Measurements from ENCODE around the gene RNF43.
"Not testable (repeated sequence)": the region's sequence is repeated elsewhere in the genome, so short reads cannot be mapped to it uniquely, and the experiment has no call there.

Gene RNF43

DNA sequence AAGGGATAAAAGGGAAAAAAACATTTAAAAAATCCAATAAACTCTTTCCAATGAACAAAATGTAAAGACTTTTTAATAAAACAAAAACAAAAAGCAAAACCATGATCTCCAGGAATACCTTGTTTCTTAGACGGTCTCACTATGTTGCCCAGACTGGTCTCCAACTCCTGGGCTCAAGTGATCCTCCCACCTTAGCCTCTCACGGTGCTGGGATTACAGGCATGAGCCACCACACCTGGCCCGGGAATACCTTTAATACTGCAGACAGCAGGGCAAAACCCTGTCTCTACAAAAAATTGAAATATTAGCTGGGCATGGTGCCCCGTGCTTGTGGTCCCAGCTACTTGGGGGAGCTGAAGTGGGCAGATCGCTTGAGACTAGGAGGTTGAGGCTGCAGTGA is 7.9 kb downstream of the RNF43 start:
- DNase-seq (ENCODE audit: low read depth): no peak

GRCh38 chr17:58403311-58403710 is 14.0 kb downstream of the RNF43 start:
- DNase-seq (ENCODE audit: low read depth): no peak

DNA sequence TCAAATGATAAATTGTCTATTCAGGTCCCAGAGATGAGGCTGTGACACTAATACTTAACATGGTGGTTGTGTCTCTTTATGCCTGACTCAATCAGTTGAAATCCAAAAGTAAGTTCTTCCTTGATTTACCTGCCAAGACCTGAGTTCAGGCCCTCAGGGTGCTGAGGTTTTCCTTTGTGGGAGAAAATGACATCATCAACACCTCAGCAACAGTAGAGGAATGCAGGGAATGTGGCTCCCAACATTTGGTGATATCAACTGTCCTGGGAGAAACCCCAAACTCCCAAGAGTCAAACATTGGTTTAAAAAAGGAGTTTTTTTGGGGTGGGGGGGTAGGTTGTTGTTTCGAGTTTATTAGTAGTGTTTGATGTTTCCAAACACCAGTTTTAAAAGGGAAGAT is 14.7 kb downstream of the RNF43 start:
- no peak for DNase-seq (ENCODE audit: low read depth)

DNA sequence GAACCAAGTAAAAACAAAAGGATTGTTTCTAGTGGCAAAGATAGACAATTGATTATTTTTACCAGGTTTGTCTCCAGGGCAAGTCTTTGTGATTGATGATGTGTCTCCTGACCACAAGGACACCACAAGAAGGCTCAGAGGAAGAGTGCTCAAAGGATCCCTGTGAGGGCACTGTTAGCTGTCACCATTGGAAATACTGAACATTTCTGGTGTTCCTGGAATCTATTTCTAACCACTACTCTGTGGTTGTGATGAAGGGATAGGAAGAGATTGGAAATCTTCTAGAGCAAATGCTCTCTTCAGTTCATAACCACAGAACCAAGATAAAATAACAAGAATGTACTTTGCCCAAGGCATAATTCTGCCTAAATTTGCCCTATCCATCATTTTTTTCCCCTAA is 15.3 kb downstream of the RNF43 start:
- no peak for DNase-seq (ENCODE audit: low read depth)

DNA sequence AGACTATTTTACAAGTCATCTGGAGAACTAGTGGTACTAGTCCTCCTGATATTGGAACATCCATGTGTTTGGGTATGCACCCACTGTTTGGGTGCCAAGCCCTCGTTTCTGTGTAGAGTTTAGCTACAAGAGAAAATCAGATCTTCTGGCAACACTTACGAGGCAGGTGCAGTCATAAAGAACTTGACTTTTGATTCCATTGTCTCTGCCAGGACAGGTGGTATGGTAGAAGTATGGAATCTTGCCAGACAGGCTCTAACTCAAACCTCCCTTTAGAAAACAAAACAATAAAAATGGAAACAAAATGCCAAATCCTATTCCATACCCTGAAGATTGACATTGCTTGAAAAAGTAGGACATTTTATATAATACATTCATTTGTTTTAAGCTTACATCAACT is 16.0 kb downstream of the RNF43 start:
- DNase-seq (ENCODE audit: low read depth): no peak

DNA sequence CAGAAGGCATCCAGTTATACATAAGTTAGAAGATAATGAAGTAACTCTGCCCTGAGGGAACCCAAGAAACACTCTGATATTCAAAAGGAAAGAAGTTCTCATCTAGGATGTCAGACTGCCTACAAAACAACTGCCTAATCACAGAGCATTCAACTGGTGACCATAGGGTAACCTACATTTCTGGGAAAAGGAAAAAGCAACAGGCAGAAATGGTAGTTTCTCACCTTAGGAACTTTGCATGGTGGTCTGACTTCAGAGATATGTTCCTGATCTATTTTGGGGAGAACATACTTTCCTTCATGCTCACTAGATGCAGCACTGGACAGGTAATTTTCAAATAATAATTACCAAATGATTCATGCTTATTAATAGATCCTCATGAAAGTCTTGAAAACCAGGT is 16.5 kb downstream of the RNF43 start:
- no peak for DNase-seq (ENCODE audit: low read depth)

GRCh38 chr17:58399974-58400373 is 17.4 kb downstream of the RNF43 start:
- no peak for DNase-seq (ENCODE audit: low read depth)

GRCh38 chr17:58398574-58399266 is 18.6 kb downstream of the RNF43 start:
- no peak for DNase-seq (ENCODE audit: low read depth)

- DNase-seq (ENCODE audit: low read depth): not testable (repeated sequence)
Measured at GRCh38 chr17:58397421-58397820, 19.9 kb downstream of the RNF43 start.

- DNase-seq (ENCODE audit: low read depth): no peak
Measured at GRCh38 chr17:58396173-58396572, 21.2 kb downstream of the RNF43 start.

- DNase-seq (ENCODE audit: low read depth): no peak
Measured at GRCh38 chr17:58394534-58395223, 22.7 kb downstream of the RNF43 start.

DNA sequence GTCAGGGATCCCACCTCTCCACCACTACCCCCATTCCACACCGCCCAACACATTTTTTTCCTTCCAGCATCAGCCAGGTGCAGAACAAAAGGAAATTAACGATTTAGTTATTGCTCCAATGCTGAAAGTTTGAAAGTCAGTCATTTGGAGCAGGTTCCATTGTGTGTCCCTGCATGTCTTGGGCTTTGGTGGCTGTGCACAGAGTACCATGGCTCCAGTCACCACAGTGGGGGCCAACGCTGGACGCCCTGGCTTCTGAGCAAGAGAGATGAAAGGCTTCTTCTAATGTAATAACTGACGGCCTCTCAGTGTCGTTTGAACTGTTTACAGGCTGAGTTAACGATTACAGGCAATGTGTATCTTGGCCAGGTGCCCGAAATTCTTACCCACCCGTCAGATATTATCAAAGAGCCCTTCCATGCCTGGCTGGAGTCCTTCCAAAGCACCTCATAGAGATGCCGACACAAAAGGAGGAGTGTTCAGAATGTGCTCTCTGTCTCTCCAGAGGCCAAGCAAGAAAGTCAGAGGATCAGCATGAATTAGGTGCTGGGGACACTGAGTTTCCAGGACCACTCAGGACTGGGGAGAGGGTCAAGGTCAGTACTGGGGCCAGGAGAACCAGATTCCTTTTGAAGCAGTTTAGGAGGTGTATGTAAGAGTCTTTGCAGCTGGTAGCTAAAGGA is 25.9 kb downstream of the RNF43 start:
- DNase-seq (ENCODE audit: low read depth): no peak

- DNase-seq (ENCODE audit: low read depth): no peak
Measured at GRCh38 chr17:58390884-58391283, 26.4 kb downstream of the RNF43 start.

DNA sequence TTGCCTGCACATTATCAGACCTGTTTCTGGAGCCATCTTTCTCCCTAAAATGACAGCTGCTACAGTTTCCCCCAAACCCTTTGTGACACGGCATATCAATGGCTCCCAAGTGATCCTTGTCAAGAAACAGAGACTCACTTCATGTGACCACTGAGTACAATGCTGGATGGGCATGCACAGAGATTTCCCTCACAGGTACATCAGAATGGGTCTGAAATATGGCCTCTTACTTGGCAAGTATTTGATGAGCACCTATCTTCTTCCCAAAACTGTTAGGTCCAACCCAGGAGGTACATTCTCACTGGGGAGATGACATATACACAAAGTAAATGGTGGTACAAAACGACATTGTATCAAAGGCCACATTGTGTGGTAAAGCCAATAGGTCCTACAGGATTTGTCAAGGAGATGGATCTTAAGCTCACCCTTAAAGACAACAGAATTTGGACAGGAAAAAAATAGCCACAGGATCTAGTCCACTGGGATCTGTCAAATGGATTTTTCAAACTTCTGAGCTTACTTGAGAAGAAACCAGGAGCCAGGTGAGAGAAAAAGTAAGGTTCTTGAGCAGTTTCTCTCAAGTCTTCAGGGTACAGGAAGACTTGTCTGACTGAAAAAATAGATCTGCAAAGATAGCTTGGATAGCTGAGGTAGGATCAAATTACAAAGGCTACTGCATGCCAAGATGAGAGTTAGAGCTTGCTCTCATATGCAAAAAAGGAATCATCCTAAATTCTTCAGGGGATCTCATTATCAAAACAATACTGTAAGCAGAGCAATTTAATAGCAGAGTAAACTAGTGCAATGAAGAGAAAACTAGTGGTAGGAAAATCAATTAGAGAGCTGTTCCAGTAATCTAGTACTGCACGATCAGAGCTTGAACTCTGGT is 28.8 kb downstream of the RNF43 start:
- DNase-seq (ENCODE audit: low read depth): no peak

DNA sequence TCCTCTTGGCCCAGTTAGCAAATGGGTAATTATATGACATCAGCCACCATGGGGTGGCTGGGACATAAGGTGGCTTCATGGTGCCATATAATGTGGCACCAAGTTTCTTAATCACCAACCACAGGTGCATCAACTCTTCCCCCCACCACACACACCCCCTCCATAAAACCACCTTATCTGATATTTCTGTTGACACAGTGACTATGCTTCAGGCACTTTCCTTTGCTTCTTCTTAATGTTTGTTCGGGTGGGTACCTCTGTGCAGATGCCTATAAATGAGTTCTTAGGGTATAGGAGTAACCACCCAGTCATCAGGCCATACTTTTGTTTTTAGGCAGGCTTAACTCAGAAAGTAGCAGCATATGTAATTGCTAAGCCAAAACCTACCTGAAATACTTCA is 29.5 kb downstream of the RNF43 start:
- no peak for DNase-seq (ENCODE audit: low read depth)

DNA sequence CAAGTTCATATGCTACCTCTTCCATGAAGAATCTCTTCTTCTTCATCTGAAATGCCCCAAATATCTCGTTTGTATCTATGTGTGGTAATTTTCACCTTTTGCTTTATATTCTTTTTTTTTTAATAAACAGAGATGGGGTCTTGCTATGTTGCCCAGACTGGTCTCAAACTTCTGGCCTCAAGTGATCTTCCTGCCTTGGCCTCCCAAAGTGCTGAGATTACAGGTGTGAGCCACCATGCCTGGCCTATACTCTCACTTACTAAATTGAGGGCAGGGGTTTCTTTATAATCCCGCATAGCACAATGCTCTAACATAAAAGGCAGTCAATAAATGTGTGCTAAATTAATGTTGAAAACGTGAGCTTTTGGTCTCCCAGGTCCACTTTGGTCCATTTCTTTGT is 30.6 kb downstream of the RNF43 start:
- no peak for DNase-seq (ENCODE audit: low read depth)

DNA sequence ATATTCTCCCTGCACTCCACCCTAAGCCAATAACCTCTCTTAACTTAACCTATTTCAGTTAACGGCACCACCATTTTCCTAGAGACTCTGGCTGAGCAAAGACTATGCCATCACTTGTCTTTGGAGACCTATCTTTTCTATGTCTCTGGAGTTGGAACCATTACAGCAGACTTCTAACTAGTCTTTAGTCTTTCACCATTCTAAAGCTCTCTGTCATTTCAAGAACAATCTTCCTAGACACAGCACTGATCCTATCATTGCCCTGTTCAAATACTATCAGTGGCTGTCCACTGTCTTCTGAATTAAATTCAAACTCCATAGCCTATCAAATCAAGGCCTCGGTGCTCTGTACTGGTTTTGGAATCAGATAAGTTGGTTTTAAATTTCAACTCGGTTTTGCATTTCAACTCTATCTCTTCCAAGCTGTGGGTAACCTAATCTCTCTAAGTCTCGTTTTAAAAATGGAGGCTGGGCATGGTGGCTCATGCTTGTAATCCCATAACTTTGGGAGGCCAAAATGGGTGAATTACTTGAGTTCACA is 31.9 kb downstream of the RNF43 start:
- DNase-seq (ENCODE audit: low read depth): no peak

DNA sequence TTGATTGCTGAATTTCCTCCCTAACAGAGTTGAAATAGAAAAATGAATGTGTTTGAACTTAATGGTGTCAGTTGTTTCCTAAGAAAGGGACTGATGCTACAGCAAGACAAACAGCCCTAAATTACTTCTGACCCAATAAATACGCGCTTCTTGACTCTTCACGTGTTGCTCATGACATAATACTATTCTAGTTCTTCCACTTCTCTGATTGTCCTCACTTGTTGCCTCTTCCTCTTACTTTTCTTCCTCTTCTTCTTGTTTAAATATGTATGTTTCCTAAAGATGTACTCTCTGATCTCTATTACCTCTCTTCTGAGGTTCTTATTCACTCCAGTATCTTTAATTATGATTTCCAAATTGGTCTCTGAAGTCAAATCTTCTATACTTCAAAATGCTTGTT is 32.4 kb downstream of the RNF43 start:
- DNase-seq (ENCODE audit: low read depth): no peak

GRCh38 chr17:58383892-58384462 is 33.4 kb downstream of the RNF43 start:
- no peak for DNase-seq (ENCODE audit: low read depth)

GRCh38 chr17:58382872-58383242 is 34.5 kb downstream of the RNF43 start:
- no peak for DNase-seq (ENCODE audit: low read depth)

GRCh38 chr17:58382108-58382871 is 35.0 kb downstream of the RNF43 start:
- DNase-seq (ENCODE audit: low read depth): no peak
